Subcutaneous adipose tissue (tissue), 4 donors: Measurements from ENCODE around the gene GLYATL3. TPM values are rescaled to one million over a fixed set of nuclear protein-coding genes. Genes with fewer than 3 reads are reported as not detected.

Experiments used
- CTCF ChIP-seq: fragments of 450-650 bp; IDR thresholded peaks from one replicate; pipeline ENCODE4 v1.5.1; 2016; ENCODE audit warnings: low read depth, mild to moderate bottlenecking, control low read depth, antibody characterized with exemption, moderate library complexity
- total RNA-seq, 4 donors: library from RNA; depleted of rRNA; stranded (reverse); fragments of >200 nt; gene quantifications; one replicate each; pipeline ENCODE4 v1.1.0, GENCODE V29; 2016

Gene GLYATL3
- total RNA-seq, 4 donors from 2014 or later = not detected

- TF ChIP-seq CTCF = no peak
Observed at GRCh38 chr6:49558238-49558637, 58.5 kb downstream of the GLYATL3 start.

- TF ChIP-seq CTCF = no peak
Observed at GRCh38 chr6:49563006-49563886, 63.5 kb downstream of the GLYATL3 start.

- TF ChIP-seq CTCF = no peak
Observed at GRCh38 chr6:49564552-49564951, 64.8 kb downstream of the GLYATL3 start.

GRCh38 chr6:49565261-49565660 is 65.5 kb downstream of the GLYATL3 start:
- TF ChIP-seq CTCF = no peak

- no peak for TF ChIP-seq CTCF
Observed at GRCh38 chr6:49565855-49566254, 66.1 kb downstream of the GLYATL3 start.

- no peak for TF ChIP-seq CTCF
Observed at GRCh38 chr6:49570474-49571079, 70.9 kb downstream of the GLYATL3 start.

- no peak for TF ChIP-seq CTCF
Observed at GRCh38 chr6:49576618-49577017, 76.9 kb downstream of the GLYATL3 start.
